ENCODE results near the gene DCXR.

Gene DCXR

GRCh38 chr17:81994593-81995462 is 42.7 kb downstream of the DCXR start:
- no peak for DNase-seq

DNA sequence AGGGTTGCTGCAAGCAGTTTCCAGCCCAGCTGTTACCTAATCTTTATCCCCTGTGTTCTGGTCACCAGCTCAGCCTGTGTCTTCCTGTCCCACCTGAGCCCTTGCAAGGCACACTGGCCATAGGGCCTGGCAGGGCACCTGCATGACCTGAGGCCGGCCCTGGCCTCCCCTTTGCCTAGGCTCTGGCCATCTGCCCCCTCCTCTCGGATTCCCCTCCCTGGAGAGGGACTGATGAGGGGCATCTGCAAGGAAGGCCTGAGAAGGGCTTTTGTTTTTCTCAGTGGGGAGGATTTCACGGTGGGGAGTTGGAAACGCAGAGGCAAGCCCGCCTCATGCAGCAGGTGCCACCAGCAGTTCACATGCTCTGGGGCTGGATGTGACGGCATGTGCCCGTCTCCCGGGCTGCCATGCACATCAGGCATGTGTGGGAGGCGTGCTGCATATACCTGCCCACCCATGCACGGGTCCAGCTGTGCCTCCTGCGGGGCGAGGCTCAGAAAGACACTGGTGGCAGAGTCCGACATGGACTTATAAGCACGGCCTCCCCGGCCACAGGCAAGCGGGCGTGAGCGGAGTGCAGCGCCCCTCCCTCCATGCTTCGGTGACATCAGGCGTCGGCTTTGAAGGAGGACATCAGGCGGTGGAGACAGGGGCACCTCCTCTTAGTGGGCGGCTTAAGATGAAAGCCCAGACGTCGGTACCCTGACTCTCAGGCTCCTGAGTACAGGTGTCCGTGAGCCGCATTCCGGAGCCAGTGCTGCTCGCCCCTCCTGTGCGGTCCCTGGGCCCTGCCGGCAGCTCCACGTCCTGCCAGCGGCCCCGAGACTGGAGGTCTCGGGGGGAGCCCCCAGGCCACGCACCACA is 43.5 kb downstream of the DCXR start:
- DNase-seq: no peak

GRCh38 chr17:81992306-81993102 is 45.0 kb downstream of the DCXR start:
- no peak for DNase-seq

DNA sequence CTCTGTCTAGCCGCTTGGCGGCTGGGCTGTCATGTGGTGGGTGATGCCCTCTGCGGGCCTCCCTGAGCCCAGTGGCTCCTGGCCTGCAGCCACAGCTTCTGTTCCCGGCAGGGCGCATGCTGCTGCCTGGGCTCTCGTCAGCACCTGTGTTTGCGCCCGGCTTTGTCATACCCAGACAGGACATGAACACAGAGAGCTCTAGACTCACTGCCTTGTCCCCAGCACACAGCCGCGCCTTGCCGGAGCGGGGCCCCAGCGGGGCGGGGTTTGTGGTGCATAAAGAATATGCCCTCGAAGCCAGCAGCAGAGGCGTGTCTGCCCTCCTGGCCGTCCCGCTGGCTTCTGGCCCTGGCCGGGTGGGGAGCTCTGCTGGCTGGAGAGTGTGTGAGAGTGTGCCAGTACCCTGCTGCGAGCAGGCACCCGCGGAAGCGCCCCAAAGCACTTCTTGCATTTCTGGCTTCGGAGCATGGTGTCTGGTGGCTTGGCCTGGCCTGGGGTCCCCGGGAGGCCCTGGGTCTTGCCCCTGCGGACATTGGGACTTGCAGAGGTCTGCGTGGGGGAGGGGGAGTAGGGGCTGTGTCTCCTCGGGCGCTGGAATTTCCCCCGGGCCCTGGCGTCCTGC is 45.7 kb downstream of the DCXR start:
- no peak for DNase-seq

- no peak for DNase-seq
Measured at GRCh38 chr17:81990836-81991683, 46.4 kb downstream of the DCXR start.

DNA sequence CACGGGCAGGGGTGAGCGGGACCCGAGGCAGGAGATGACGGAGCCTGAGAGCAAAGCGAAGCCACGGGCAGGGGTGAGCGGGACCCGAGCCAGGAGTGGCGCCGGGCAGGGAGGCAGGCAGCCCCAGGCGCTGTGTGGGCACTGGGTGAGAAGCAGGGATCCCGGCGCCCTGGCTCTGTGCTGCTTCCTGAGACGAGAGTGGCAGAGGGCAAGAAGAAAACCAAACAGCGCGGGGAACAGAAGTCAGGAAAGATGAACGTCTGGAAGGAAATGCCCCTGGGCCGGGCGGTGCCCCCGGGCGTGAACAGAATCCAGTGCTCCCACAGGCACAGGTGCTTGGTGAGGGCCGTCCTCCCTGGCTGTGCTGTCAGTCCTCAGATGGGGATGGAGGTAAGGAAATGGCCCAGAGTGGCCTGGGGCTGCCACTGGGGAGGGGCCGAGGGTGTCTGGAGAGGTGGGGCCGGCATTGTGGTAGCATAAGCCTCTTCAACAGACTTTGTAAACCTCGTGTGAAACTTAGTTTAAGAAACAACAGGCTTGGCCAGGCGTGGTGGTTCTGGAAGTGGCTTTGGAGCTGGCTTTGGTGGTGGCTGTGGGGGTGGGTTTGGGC is 50.2 kb downstream of the DCXR start:
- DNase-seq: no peak

DNA sequence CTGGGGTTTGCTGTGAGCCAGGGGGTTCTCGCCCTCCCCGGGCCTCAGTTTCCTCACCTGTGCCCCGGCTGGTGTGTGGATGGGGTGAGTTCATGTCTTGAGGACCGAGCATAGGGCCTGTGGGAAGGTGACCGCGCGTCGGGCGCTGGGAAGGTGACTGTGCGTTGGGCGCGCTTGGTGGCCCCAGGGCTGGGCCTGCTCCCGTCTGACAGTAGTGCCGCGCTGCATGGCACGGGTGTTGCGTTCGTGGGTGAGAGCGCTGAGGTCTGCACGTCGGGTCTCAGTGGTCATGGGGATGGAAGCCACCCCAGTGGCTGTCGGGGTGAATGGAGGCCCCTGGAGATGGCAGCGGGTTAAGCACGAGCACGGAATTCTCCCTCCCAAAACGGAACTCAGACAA is 50.9 kb downstream of the DCXR start:
- DNase-seq: no peak

All from CD4-positive, alpha-beta T cell treated with Interleukin-4 for 4 hours (primary cell).